ENCODE measurements around the gene PDE4D. TPM values are rescaled to one million over a fixed set of nuclear protein-coding genes. Genes with fewer than 3 reads are reported as not detected.
A peak's percentile ranks its signal among the peaks of the same experiment; 100 is the strongest.

The PDE4D gene
- total RNA-seq, 1 donor from 2014 or later = 47.7 TPM

DNA sequence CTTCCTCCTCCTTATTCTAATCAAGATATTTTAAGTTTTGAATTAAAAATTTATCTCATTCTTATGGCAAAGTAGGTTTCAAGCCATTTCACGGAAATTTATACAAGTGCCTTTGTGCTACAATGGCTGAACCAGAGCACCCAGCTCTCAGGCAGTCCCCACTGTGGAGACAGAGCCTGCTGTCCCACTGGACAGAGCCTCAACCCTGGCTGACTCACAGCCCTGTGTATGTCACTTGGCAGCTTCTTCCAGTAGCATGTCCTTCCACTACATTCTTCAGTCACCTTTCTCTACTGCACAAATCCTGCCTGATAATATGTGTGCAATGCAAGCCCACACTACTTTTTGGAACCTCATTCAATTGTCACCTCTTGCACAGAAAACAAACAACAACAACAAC, 253.1 kb downstream of the PDE4D start:
- Mint-ChIP-seq H3K9me3 (no peaks in the 10 kb centered on the region), H3K4me3 (no peak overlapping the region), H3K36me3 (ENCODE audit: low read depth) (no peaks in the 10 kb centered on the region), H3K4me1 (peaks cover 3% of the 10 kb centered on the region), H3K27me3 (peaks cover 25% of the 10 kb centered on the region), H3K27ac (no peak overlapping the region)
- intact Hi-C loops (cut with micrococcal nuclease) = no loop called here
- no peak for DNase-seq

GRCh38 chr5:59637884-59638580, 255.5 kb downstream of the PDE4D start:
- peaks cover 35% of the 10 kb centered on the region for H3K27me3 Mint-ChIP-seq
- peaks cover 14% of the 10 kb centered on the region for H3K9me3 Mint-ChIP-seq
- DNase-seq = no peak
- no peaks in the 10 kb centered on the region for H3K36me3 Mint-ChIP-seq (ENCODE audit: low read depth)
- intact Hi-C loops (cut with micrococcal nuclease) = no loop called here
- H3K27ac Mint-ChIP-seq = no peak overlapping the region
- H3K4me1 Mint-ChIP-seq = no peaks in the 10 kb centered on the region
- H3K4me3 Mint-ChIP-seq = no peak overlapping the region

DNA sequence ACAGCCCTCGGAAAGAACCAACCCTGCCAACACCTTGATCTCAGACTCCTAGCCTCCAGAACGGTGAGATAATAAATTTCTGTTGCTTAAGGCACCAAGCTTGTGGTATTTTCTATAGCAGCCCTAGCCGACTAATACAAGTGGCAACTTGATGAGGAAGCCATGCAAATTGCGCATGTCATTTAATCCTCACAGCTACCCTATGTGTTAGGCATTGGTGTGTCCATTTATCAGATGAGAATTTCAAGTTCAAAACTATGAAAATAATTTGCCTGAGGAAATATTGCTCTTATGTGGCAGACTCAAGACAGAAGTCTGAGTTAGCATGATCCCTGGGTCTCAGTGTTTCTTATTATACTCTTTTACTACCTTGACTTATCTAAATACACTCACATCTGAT, 264.0 kb downstream of the PDE4D start:
- DNase-seq = no peak
- no peak overlapping the region for H3K4me3 Mint-ChIP-seq
- H3K27me3 Mint-ChIP-seq = peaks cover 7% of the 10 kb centered on the region
- H3K36me3 Mint-ChIP-seq (ENCODE audit: low read depth) = peaks cover 2% of the 10 kb centered on the region
- H3K9me3 Mint-ChIP-seq = peaks cover 30% of the 10 kb centered on the region
- H3K4me1 Mint-ChIP-seq = no peaks in the 10 kb centered on the region
- intact Hi-C loops (cut with micrococcal nuclease) = no loop called here
- no peak overlapping the region for H3K27ac Mint-ChIP-seq

DNA sequence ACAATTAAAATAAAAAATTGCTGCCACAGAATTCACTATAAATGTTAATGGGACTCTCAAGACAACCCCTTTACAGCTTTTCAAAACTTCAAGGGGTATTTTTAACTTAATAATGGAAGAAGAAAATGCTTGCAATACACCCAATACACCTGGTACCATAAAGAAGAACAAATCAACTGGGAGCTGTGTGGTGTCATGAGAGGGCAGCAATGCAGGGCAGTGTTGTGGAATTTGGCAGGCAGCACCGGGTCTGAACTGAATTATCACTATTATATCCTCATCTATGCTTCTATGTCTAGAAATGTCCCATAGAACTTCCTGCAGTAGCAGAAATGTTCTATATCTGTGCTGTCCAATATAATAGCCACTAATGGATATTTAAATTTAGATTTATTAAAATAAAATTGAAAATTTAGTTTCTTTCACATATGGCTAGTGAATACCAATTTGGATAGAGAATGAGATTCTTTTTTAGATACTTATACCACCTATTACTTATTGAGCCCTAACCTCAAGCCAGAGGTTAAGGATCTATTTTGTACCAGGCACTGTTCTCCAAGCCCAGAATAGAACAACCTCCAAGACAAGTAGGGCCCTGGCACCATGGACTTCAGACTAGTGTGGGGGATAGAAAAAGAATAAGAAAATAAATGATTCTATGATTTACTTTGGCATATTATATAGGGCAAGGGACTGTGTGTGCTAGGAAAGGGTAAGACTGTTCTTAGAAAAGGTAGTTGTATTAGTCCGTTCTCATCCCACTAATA, 265.3 kb downstream of the PDE4D start:
- H3K27me3 Mint-ChIP-seq = peaks cover 4% of the 10 kb centered on the region
- no peaks in the 10 kb centered on the region for H3K4me1 Mint-ChIP-seq
- intact Hi-C loops (cut with micrococcal nuclease) = no loop called here
- no peak overlapping the region for H3K4me3 Mint-ChIP-seq
- H3K36me3 Mint-ChIP-seq (ENCODE audit: low read depth) = peaks cover 2% of the 10 kb centered on the region
- H3K27ac Mint-ChIP-seq = no peak overlapping the region
- no peak for DNase-seq
- H3K9me3 Mint-ChIP-seq = peaks cover 20% of the 10 kb centered on the region

GRCh38 chr5:59624898-59625297, 268.6 kb downstream of the PDE4D start:
- Mint-ChIP-seq H3K4me1 (no peaks in the 10 kb centered on the region), H3K4me3 (no peak overlapping the region), H3K27me3 (peaks cover 2% of the 10 kb centered on the region), H3K9me3 (peaks cover 15% of the 10 kb centered on the region), H3K36me3 (ENCODE audit: low read depth) (no peaks in the 10 kb centered on the region), H3K27ac (no peak overlapping the region)
- no peak for DNase-seq
- intact Hi-C loops (cut with micrococcal nuclease) = no loop called here

- H3K27ac Mint-ChIP-seq = no peak overlapping the region
- intact Hi-C loops (cut with micrococcal nuclease) = no loop called here
- peaks cover 6% of the 10 kb centered on the region for H3K27me3 Mint-ChIP-seq
- H3K4me3 Mint-ChIP-seq = no peak overlapping the region
- H3K36me3 Mint-ChIP-seq (ENCODE audit: low read depth) = no peaks in the 10 kb centered on the region
- H3K9me3 Mint-ChIP-seq = peaks cover 4% of the 10 kb centered on the region
- DNase-seq = no peak
- no peaks in the 10 kb centered on the region for H3K4me1 Mint-ChIP-seq
Observed at GRCh38 chr5:59622848-59623247, 270.7 kb downstream of the PDE4D start.

DNA sequence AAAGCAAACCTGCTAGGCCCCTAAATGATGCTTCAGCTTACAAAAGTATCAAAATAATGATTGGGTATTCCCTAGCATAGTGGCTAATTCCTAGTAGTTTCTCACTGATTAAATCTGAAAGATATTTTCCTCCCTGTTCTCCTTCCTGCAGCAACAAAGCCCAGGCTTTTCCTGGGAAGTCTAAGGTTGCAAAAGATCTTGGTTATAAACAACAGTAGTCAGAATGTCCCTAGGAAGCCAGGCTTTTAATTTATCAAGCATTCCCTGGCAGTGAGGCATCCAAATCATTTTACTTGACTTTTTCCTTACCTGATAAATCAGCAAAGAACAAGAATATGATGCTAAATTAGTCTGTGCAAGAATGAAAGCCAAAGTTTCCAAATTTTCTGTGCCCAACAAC, 272.0 kb downstream of the PDE4D start:
- DNase-seq = no peak
- no peaks in the 10 kb centered on the region for H3K36me3 Mint-ChIP-seq (ENCODE audit: low read depth)
- H3K27ac Mint-ChIP-seq = no peak overlapping the region
- intact Hi-C loops (cut with micrococcal nuclease) = no loop called here
- H3K4me1 Mint-ChIP-seq = no peaks in the 10 kb centered on the region
- no peak overlapping the region for H3K4me3 Mint-ChIP-seq
- no peaks in the 10 kb centered on the region for H3K9me3 Mint-ChIP-seq
- H3K27me3 Mint-ChIP-seq = peaks cover 6% of the 10 kb centered on the region

GRCh38 chr5:59620535-59621212, 272.9 kb downstream of the PDE4D start:
- Mint-ChIP-seq H3K9me3 (no peaks in the 10 kb centered on the region), H3K36me3 (ENCODE audit: low read depth) (no peaks in the 10 kb centered on the region)
- intact Hi-C loops (cut with micrococcal nuclease) = no loop called here

GRCh38 chr5:59618644-59619043, 274.9 kb downstream of the PDE4D start:
- Mint-ChIP-seq H3K36me3 (ENCODE audit: low read depth) (no peaks in the 10 kb centered on the region), H3K4me3 (no peak overlapping the region), H3K27ac (no peak overlapping the region), H3K4me1 (no peaks in the 10 kb centered on the region), H3K27me3 (peaks cover 4% of the 10 kb centered on the region), H3K9me3 (no peaks in the 10 kb centered on the region)
- intact Hi-C loops (cut with micrococcal nuclease) = no loop called here
- no peak for DNase-seq

More at GRCh38 chr5:59620535-59621212, 272.9 kb downstream of the PDE4D start:
- no peak for DNase-seq
- H3K4me1 Mint-ChIP-seq = no peaks in the 10 kb centered on the region
- H3K27me3 Mint-ChIP-seq = peaks cover 6% of the 10 kb centered on the region
- H3K4me3 Mint-ChIP-seq = no peak overlapping the region
- no peak overlapping the region for H3K27ac Mint-ChIP-seq

GRCh38 chr5:59617186-59617771, 276.2 kb downstream of the PDE4D start:
- H3K9me3 Mint-ChIP-seq = no peaks in the 10 kb centered on the region
- no peak overlapping the region for H3K27ac Mint-ChIP-seq
- H3K36me3 Mint-ChIP-seq (ENCODE audit: low read depth) = no peaks in the 10 kb centered on the region
- intact Hi-C loops (cut with micrococcal nuclease) = no loop called here
- peaks cover 4% of the 10 kb centered on the region for H3K27me3 Mint-ChIP-seq
- DNase-seq = no peak
- no peak overlapping the region for H3K4me3 Mint-ChIP-seq
- H3K4me1 Mint-ChIP-seq = no peaks in the 10 kb centered on the region

- DNase-seq = no peak
- intact Hi-C loops (cut with micrococcal nuclease) = no loop called here
- H3K27me3 Mint-ChIP-seq = peaks cover 4% of the 10 kb centered on the region
- no peak overlapping the region for H3K4me3 Mint-ChIP-seq
- H3K27ac Mint-ChIP-seq = no peak overlapping the region
- no peaks in the 10 kb centered on the region for H3K36me3 Mint-ChIP-seq (ENCODE audit: low read depth)
- H3K9me3 Mint-ChIP-seq = no peaks in the 10 kb centered on the region
- H3K4me1 Mint-ChIP-seq = no peaks in the 10 kb centered on the region
Observed at GRCh38 chr5:59616413-59616812, 277.1 kb downstream of the PDE4D start.

GRCh38 chr5:59615272-59615671, 278.3 kb downstream of the PDE4D start:
- Mint-ChIP-seq H3K4me3 (no peak overlapping the region), H3K36me3 (ENCODE audit: low read depth) (no peaks in the 10 kb centered on the region), H3K4me1 (no peaks in the 10 kb centered on the region), H3K27me3 (peaks cover 4% of the 10 kb centered on the region), H3K27ac (no peak overlapping the region), H3K9me3 (no peaks in the 10 kb centered on the region)
- intact Hi-C loops (cut with micrococcal nuclease) = no loop called here
- no peak for DNase-seq

- peak; percentile 60 for DNase-seq
- peaks cover 15% of the 10 kb centered on the region for H3K4me1 Mint-ChIP-seq
- H3K27ac Mint-ChIP-seq = peak overlapping the region; percentile 45
- no peak overlapping the region for H3K4me3 Mint-ChIP-seq
- peaks cover 13% of the 10 kb centered on the region for H3K27me3 Mint-ChIP-seq
- intact Hi-C loops (cut with micrococcal nuclease) = loop anchor here (1.0 kb wide), 1 partner anchor 18 kb away; no protein-coding TSS in a partner anchor
- no peaks in the 10 kb centered on the region for H3K9me3 Mint-ChIP-seq
- no peaks in the 10 kb centered on the region for H3K36me3 Mint-ChIP-seq (ENCODE audit: low read depth)
Observed at GRCh38 chr5:59609501-59610265, 283.8 kb downstream of the PDE4D start.

Measured in activated CD4-positive, alpha-beta T cell treated with anti-CD3 and anti-CD28 coated beads, Interleukin-2, amount 10 ng/mL, durations not matched to agents 24 days and 14 days (primary cell).